Measurements from ENCODE around the gene SHROOM2.

Gene SHROOM2

GRCh38 chrX:9923357-9923756 is 137.1 kb downstream of the SHROOM2 start (continued):
- TF ChIP-seq GLIS3 (CRISPR knock-in tag; IDR thresholded peaks at IDR 0.05) = no peak

GRCh38 chrX:9926002-9926401 is 139.8 kb downstream of the SHROOM2 start:
- no peak for ATAC-seq
- no peak for TF ChIP-seq PPARA (CRISPR knock-in tag; IDR thresholded peaks at IDR 0.05; ENCODE audit: borderline replicate concordance)
- no peak for TF ChIP-seq CSDC2 (CRISPR knock-in tag; IDR thresholded peaks at IDR 0.05)
- no peak for TF ChIP-seq ESRRG (CRISPR knock-in tag; IDR thresholded peaks at IDR 0.05)
- TF ChIP-seq ZNF8 (CRISPR knock-in tag; IDR thresholded peaks at IDR 0.05) = no peak
- TF ChIP-seq TOX (CRISPR knock-in tag; IDR thresholded peaks at IDR 0.05; ENCODE audit: borderline replicate concordance) = no peak
- TF ChIP-seq ISL1 (CRISPR knock-in tag; IDR thresholded peaks at IDR 0.05) = no peak
- no peak for TF ChIP-seq BACH2 (CRISPR knock-in tag; IDR thresholded peaks at IDR 0.05; ENCODE audit: borderline replicate concordance)
- TF ChIP-seq POU6F1 (CRISPR knock-in tag; IDR thresholded peaks at IDR 0.05; ENCODE audit: borderline replicate concordance, low read depth) = no peak
- no peak for TF ChIP-seq ZNF70 (CRISPR knock-in tag; IDR thresholded peaks at IDR 0.05)
- no peak for TF ChIP-seq GLIS3 (CRISPR knock-in tag; IDR thresholded peaks at IDR 0.05)
- no peak for TF ChIP-seq SNAI2 (CRISPR knock-in tag; IDR thresholded peaks at IDR 0.05)
- TF ChIP-seq RARB (CRISPR knock-in tag; IDR thresholded peaks at IDR 0.05) = no peak
- TF ChIP-seq CREB5 (CRISPR knock-in tag; IDR thresholded peaks at IDR 0.05; ENCODE audit: low read depth) = no peak
- TF ChIP-seq ZNF565 (CRISPR knock-in tag; conservative IDR thresholded peaks at IDR 0.05; ENCODE audit: low read depth) = no peak
- TF ChIP-seq PATZ1 (CRISPR knock-in tag; IDR thresholded peaks at IDR 0.05; ENCODE audit: borderline replicate concordance) = no peak
- TF ChIP-seq OSR1 (CRISPR knock-in tag; IDR thresholded peaks at IDR 0.05) = no peak

GRCh38 chrX:9927698-9928482 is 141.7 kb downstream of the SHROOM2 start:
- TF ChIP-seq ISL1 (CRISPR knock-in tag; IDR thresholded peaks at IDR 0.05) = no peak
- TF ChIP-seq ZFP3 (CRISPR knock-in tag; IDR thresholded peaks at IDR 0.05) = no peak
- TF ChIP-seq ZC3H10 (CRISPR knock-in tag; IDR thresholded peaks at IDR 0.05) = no peak
- TF ChIP-seq CREB5 (CRISPR knock-in tag; IDR thresholded peaks at IDR 0.05; ENCODE audit: low read depth) = no peak
- ATAC-seq = no peak

GRCh38 chrX:9935436-9935835 is 149.2 kb downstream of the SHROOM2 start:
- ATAC-seq = no peak
- no peak for TF ChIP-seq TSHZ2 (CRISPR knock-in tag; IDR thresholded peaks at IDR 0.05)
- no peak for TF ChIP-seq OSR1 (CRISPR knock-in tag; IDR thresholded peaks at IDR 0.05)
- no peak for TF ChIP-seq SNAI2 (CRISPR knock-in tag; IDR thresholded peaks at IDR 0.05)
- TF ChIP-seq CREB5 (CRISPR knock-in tag; IDR thresholded peaks at IDR 0.05; ENCODE audit: low read depth) = no peak
- no peak for TF ChIP-seq CSRNP3 (CRISPR knock-in tag; IDR thresholded peaks at IDR 0.05)
- TF ChIP-seq ZNF8 (CRISPR knock-in tag; IDR thresholded peaks at IDR 0.05) = no peak
- no peak for TF ChIP-seq ISL1 (CRISPR knock-in tag; IDR thresholded peaks at IDR 0.05)
- TF ChIP-seq TOX (CRISPR knock-in tag; IDR thresholded peaks at IDR 0.05; ENCODE audit: borderline replicate concordance) = no peak
- TF ChIP-seq CSDC2 (CRISPR knock-in tag; IDR thresholded peaks at IDR 0.05) = no peak
- TF ChIP-seq BACH2 (CRISPR knock-in tag; IDR thresholded peaks at IDR 0.05; ENCODE audit: borderline replicate concordance) = no peak

Measured in SK-N-SH treated with all-trans-retinoic acid at 6 μM for 48 hours (cell line).